H1 (cell line): Measurements from ENCODE around the gene MED1. TPM values are rescaled to one million over a fixed set of nuclear protein-coding genes. Genes with fewer than 3 reads are reported as not detected.

Experiments
- CHD7 ChIP-seq: fragments of 300-600 bp; sonication (generic); IDR thresholded peaks from 2 replicates; pipeline ENCODE4 v1.7.1; 2012; ENCODE audit warnings: low read length, moderate library complexity, mild to moderate bottlenecking, inconsistent platforms; ENCODE audit not compliant: insufficient replicate concordance
- polyA plus RNA-seq, 7 experiments: library from polyadenylated mRNA; depleted of rRNA in 3 of 7; stranded (reverse) in 5 of 7; unstranded in 2 of 7; fragments of >200 nt in 5 of 7; fragments of 200-250 nt in 2 of 7; gene quantifications; 1 replicate in 5 of 7; 2 replicates in 1 of 7; 4 replicates in 1 of 7; pipeline versions ENCODE4 v1.2.1 to v1.2.3, GENCODE V29; 2011 to 2013; ENCODE audit warnings: missing spikeins in 2 of 7, mixed read lengths in 2 of 7
- total RNA-seq: library from RNA; stranded (reverse); fragmentation: NEBNext Ultra II Directional; extraction: Animal tissue kit (Norgen Biotek cat#: 25700); gene quantifications from 2 replicates; pipeline ENCODE4 v1.2.1, GENCODE V29; 2021

The MED1 gene
- total and polyA plus RNA-seq, 2 of the 8 experiments (the other 6 are each of a cell fraction or from before 2014, with no cell fraction given): 24.7 to 56.5 TPM

DNA sequence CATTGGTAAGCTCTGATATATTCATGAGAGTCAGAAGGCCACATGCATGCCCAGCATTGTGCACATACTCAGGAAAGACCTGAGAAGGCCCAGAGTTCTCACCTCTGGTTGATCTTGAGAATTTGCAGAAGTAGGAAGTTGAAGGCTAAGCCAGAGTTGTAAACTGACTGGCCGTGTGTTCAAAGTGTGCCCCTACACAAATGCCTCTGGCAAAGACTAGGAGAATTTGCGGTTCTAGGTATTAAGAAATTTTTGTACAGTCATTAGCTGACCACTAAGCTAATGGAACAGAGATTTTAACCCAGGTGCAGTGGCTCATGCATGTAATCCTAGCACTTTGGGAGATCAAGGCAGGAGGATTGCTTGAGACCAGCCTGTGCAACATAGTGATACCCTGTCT lies 74.6 kb downstream of the MED1 start (continued):
- no peak for TF ChIP-seq CHD7
